Left lobe of liver (tissue), 2 donors: Measurements from ENCODE around the gene CXXC4. TPM values are rescaled to one million over a fixed set of nuclear protein-coding genes. Genes with fewer than 3 reads are reported as not detected.

Experiments used
- ATAC-seq: fragments of 200-7000 bp; cut with Tn5 transposase; one replicate; pipeline ENCODE4 v1.9.1; 2020; ENCODE audit warnings: mild to moderate bottlenecking, moderate library complexity
- DNase-seq: peaks from one replicate; pipeline ENCODE4 v3.0.0-alpha.2; 2020; ENCODE audit warnings: low spot score
- total RNA-seq: library from RNA; stranded (reverse); gene quantifications from one replicate; pipeline ENCODE4 v1.2.1, GENCODE V29; 2021
- donor health status: DM: no; HTN: no; CAD: no; lungs with moderate emphysema.
- donor health status: DM: no; HTN: yes; CAD: no.

The CXXC4 gene
- total RNA-seq, 1 donor from 2014 or later = 0.38 TPM

GRCh38 chr4:104490096-104490769 is 4.5 kb downstream of the CXXC4 start:
- DNase-seq (peak; percentile 55), ATAC-seq (peak; percentile 39)

DNA sequence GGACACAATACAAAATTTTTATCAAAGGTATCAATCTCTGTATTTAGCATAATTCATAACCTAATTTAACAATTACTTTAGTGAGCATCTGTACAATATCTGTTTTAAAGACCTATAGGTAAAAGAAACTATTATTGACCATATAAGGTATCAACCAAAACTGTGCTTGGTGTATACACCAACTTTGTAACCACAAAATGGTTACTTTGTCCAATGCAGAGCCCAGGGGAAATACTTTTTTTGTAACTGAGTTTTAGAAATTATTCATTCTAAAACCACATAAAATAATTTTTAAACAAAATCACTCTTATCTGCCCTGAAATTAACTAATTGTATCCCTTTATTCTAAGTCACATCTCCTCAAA is 5.0 kb downstream of the CXXC4 start:
- ATAC-seq = no peak
- DNase-seq = no peak

- DNase-seq (no peak), ATAC-seq (no peak)
Measured at GRCh38 chr4:104488151-104488550, 6.5 kb downstream of the CXXC4 start.

DNA sequence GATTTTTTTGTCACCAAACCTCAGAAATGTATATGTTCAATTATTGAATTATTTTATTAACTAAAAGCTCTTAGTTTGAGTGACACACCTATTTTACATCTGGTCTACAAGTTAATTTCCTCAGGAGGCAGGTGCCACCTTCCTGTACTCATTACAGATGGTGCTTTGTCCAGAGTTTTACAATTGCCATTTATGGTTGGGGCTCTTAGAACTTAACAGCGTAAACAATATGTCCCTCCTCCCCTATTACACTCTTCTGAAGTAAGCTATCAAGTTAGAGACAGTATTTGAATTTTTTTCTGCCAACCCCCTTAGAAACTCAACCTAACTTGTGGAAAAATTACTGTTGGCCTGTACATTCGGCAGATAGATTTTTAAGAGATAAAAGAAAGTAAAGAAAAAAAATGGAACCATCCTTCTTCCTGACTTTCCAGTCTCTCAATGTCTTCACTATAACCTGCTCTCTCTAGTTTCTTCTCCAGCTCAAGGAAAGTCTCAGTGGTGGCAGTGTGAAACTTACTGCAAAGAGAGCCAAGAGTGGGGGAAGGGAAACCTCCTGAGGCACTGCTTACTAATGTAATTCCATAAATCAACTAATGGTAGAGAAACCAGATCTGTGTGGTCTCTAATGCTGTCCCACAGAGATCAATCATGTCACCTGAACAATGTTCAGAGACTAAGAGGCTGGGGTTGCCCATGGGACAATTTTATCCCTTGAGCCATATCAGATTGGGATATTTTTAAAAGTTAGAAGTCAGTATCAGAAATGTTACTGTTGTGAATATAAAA is 7.8 kb downstream of the CXXC4 start:
- DNase-seq (no peak), ATAC-seq (no peak)

DNA sequence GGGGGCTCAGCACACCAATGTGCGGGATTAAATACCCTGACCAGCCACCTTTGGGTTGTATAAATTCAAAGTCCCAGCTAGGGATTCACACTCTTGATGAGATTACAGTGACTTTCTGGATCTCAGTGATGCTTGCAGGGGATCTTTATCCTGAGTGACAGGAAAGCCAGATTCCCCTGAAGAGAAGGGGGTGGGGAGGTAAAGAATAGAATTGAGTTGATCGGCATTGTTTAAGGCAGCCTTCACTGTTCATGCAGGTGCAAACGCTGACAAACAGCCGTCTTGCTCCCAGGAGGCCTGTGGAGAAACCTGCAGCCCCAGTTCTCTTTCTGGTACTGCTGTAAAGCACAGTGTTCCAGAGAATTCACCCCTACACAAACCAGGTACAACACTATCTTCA is 19.0 kb downstream of the CXXC4 start:
- ATAC-seq (no peak), DNase-seq (no peak)

GRCh38 chr4:104472766-104473165 is 21.9 kb downstream of the CXXC4 start:
- no peak for ATAC-seq
- DNase-seq = no peak

GRCh38 chr4:104470770-104471169 is 23.9 kb downstream of the CXXC4 start:
- ATAC-seq = no peak
- DNase-seq = no peak

- no peak for DNase-seq
- ATAC-seq = no peak
Measured at GRCh38 chr4:104469794-104470193, 24.9 kb downstream of the CXXC4 start.

GRCh38 chr4:104465619-104466018 is 29.1 kb downstream of the CXXC4 start:
- no peak for DNase-seq
- no peak for ATAC-seq

DNA sequence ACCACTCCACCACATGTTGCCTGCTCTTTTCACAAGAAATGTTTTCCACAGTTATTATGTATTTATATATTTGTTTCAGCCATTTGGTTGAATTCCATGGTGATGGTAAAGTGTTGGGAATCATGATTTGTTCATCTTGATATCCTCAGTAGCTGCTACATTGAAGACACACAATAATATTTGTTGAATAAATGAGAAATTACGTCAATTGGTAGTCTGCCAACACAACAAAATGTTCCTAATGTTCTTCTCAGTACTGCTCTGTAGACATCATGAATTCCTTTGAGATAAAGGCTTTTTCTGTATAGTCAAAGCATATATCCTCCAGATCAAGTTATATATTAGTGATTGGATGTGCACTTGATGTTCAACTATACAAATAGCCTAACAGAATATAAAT is 29.5 kb downstream of the CXXC4 start:
- no peak for ATAC-seq
- no peak for DNase-seq

GRCh38 chr4:104462641-104463040 is 32.1 kb downstream of the CXXC4 start:
- ATAC-seq (no peak), DNase-seq (no peak)

DNA sequence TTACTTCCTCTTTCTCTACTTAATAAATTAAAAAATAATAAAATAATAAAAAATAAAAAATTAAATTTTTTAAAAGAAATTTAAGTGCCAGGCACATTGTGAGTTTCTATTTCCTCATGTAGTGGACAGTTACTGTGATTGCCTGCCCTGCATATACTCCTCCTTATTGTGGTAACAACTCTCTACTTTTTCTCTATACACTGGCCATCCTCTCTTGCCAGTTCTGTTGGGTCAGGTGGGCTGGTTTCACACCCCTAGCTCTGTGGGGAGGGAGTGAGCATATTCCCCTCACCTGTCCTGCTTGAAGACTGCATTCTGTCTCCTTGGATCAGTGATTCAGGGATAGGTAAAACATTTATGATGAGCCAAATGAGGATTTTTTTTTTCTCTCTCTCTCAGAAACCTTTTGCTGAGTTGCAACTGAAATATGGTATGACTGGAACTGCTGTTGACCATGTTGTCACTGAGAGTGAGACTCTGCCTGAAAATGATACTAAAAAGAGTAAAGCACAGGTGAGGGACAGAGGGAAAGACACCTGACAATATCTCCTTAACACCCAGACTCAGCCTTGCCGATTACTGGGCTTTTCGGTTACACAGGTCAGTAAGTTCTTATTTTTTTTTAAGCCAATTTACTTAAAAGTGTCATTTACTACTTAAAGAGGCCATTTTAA is 37.2 kb downstream of the CXXC4 start:
- DNase-seq (no peak), ATAC-seq (no peak)

- ATAC-seq (peak; percentile 93), DNase-seq (no peak)
Measured at GRCh38 chr4:104451573-104451972, 43.1 kb downstream of the CXXC4 start.

- DNase-seq (no peak), ATAC-seq (no peak)
Measured at GRCh38 chr4:104449537-104449936, 45.2 kb downstream of the CXXC4 start.

- DNase-seq (no peak), ATAC-seq (no peak)
Measured at GRCh38 chr4:104447294-104447693, 47.4 kb downstream of the CXXC4 start.

DNA sequence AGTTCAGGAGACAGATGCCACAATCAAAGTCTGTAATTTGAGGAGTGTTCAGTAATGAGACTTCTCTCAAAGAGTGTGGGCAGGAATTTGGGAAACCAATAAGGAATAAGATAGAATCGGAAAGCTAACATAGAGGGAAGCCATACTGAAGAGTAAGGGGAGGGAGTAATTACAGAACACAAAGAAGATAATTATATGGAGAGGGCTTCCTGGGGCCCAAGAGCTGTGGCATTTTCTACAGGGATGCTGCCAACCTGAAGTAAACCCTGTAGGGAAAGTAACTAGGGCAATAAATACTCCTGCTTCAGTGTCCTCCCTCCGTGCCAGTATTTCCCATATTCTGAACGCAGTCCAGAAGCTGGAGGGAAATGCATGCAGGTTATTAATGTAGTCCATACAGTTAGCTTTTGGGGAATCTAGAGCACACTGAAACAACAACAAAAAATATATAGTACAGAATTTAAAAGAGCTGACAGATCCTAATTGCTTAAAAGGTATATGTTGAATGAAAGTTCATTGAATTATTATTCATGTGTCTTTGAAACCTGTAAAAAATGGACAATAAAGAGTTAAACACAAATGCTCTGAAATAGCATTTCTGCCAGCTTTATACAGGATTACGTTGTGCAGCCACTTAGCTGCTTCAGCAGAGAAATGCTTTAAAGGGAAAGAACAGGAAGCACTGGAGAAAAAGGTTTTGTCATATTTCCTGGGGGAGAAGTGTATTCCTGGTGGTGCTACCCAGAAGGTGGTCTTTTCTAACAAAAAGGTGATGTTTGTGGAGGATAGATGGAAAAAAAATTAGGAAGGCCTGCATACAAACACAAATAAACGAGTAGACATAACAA is 48.0 kb downstream of the CXXC4 start:
- no peak for ATAC-seq
- no peak for DNase-seq

- DNase-seq (no peak), ATAC-seq (no peak)
Measured at GRCh38 chr4:104444685-104445084, 50.0 kb downstream of the CXXC4 start.

GRCh38 chr4:104436542-104436941 is 58.2 kb downstream of the CXXC4 start:
- no peak for DNase-seq
- no peak for ATAC-seq

DNA sequence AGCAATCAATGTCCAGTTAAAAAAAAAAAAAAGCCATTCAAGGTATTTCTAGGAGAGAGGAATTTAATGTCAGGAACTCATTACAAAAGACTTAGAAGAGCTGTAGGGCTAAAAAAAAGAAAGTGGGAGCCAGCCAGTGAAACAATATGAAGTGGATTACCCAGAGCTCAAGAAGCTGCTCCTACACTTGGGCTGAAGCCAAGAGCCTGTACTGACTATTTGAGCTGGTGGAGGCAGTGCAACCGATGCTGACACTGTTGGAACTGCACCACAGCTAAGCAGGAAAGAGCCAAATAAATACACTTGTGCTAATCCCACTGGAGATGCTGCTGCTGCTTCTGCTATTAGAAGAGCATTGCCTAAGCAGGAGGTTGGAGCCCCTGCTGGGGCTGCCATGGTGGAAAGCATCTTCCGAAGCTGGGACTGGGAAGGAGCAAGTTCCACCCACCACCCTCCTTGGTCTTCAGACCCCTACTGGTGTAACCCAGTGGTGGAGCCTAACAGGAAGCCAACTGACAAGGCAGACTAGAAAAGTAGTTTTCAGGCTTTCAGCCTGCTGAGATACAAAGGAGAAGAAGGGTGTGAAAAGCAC is 65.4 kb downstream of the CXXC4 start:
- no peak for DNase-seq
- ATAC-seq = no peak

GRCh38 chr4:104425948-104426347 is 68.7 kb downstream of the CXXC4 start:
- ATAC-seq = no peak

GRCh38 chr4:104424989-104425388 is 69.7 kb downstream of the CXXC4 start:
- ATAC-seq = peak; percentile 85
- DNase-seq = no peak

More at GRCh38 chr4:104425948-104426347, 68.7 kb downstream of the CXXC4 start:
- DNase-seq = no peak
